PFSK-1 (cell line): Measurements from ENCODE around the gene VIL1.

Source experiments
- POLR2AphosphoS5 ChIP-seq: IDR thresholded peaks from 2 replicates; pipeline ENCODE4 v1.6.1; 2012; ENCODE audit warnings: low read depth, mild to moderate bottlenecking, control low read depth, low read length, moderate library complexity
- REST ChIP-seq, 2 experiments: IDR thresholded peaks; 2 replicates each; pipeline versions ENCODE4 v1.6.1 to v1.8.0; 2011 to 2012; ENCODE audit warnings: low read depth in 2 of 2, low read length in 2 of 2, control low read depth in 1 of 2, inconsistent platforms in 1 of 2, mild to moderate bottlenecking in 1 of 2, moderate library complexity in 1 of 2; ENCODE audit not compliant: insufficient read depth in 1 of 2
- SIN3A ChIP-seq: IDR thresholded peaks from 2 replicates; pipeline ENCODE4 v1.6.1; 2012; ENCODE audit warnings: mild to moderate bottlenecking, low read length, moderate library complexity, borderline replicate concordance; ENCODE audit not compliant: insufficient read depth

GRCh38 chr2:218456849-218457248, 37.9 kb downstream of the VIL1 start:
- no peak for TF ChIP-seq SIN3A
- no peak for TF ChIP-seq POLR2AphosphoS5
- no peak for TF ChIP-seq REST (IDR thresholded peaks at IDR 0.05; ENCODE audit: insufficient read depth in 1 of 2, low read depth in 2 of 2, low read length in 2 of 2)
